ENCODE results near the gene DOCK1. TPM values are rescaled to one million over a fixed set of nuclear protein-coding genes. Genes with fewer than 3 reads are reported as not detected.

DOCK1 gene
- total RNA-seq, 4 donors from 2014 or later, result 31.3 to 82.3 (median 44.1) TPM

GRCh38 chr10:126940670-126941310 lies 35.6 kb downstream of the DOCK1 start:
- DNase-seq (ENCODE audit: low spot score) (no peak), ATAC-seq (ENCODE audit: low FRiP score) (no peak)
- TF ChIP-seq CTCF (IDR thresholded peaks at IDR 0.05), result no peak

- ATAC-seq (ENCODE audit: low FRiP score) (no peak), DNase-seq (ENCODE audit: low spot score) (no peak)
- no peak for TF ChIP-seq CTCF (IDR thresholded peaks at IDR 0.05)
Measured at GRCh38 chr10:126944191-126944590, 39.0 kb downstream of the DOCK1 start.

- no peak for DNase-seq (ENCODE audit: low spot score)
- no peak for TF ChIP-seq CTCF (IDR thresholded peaks at IDR 0.05)
- no peak for ATAC-seq (ENCODE audit: low FRiP score)
Measured at GRCh38 chr10:126945351-126946030, 40.3 kb downstream of the DOCK1 start.

GRCh38 chr10:126946746-126947145 lies 41.5 kb downstream of the DOCK1 start:
- TF ChIP-seq CTCF (IDR thresholded peaks at IDR 0.05), result no peak
- no peak for DNase-seq (ENCODE audit: low spot score)
- no peak for ATAC-seq (ENCODE audit: low FRiP score)

GRCh38 chr10:126948355-126949160 lies 43.3 kb downstream of the DOCK1 start:
- TF ChIP-seq CTCF (IDR thresholded peaks at IDR 0.05), result no peak
- DNase-seq (ENCODE audit: low spot score) (no peak), ATAC-seq (ENCODE audit: low FRiP score) (no peak)

- TF ChIP-seq CTCF (IDR thresholded peaks at IDR 0.05), result no peak
- ATAC-seq (ENCODE audit: low FRiP score) (no peak), DNase-seq (ENCODE audit: low spot score) (no peak)
Measured at GRCh38 chr10:126949161-126949503, 43.9 kb downstream of the DOCK1 start.

Data from omental fat pad (tissue), 4 donors.